IMR-90 (cell line): ENCODE results near the gene AGMO. TPM values are rescaled to one million over a fixed set of nuclear protein-coding genes. Genes with fewer than 3 reads are reported as not detected.

Experiments
- ATAC-seq: fragments of 200-7000 bp; cut with Tn5 transposase; 2 replicates; pipeline ENCODE4 v1.9.1; 2020; ENCODE audit warnings: low read depth, mild to moderate bottlenecking, moderate library complexity
- BruUV-seq: library from RNA; stranded (reverse); fragments of 400-500 nt; replicated peaks from 2 replicates; lab custom pipeline; 2021; lab: Mats Ljungman, UMichigan
- CTCF ChIA-PET: fragments of 300-600 bp; formaldehyde crosslinking; extraction: SDS; loops from one replicate; lab custom pipeline; 2021; ENCODE audit warnings: antibody characterized with exemption; lab: Yijun Ruan, JAX
- POLR2A ChIA-PET: fragments of 300-600 bp; sonication (Branson Sonifier 250); formaldehyde crosslinking; loops from one replicate; lab custom pipeline; 2022; ENCODE audit warnings: antibody characterized with exemption; ENCODE audit not compliant: unreplicated experiment; lab: Charles Lee
- DNase-seq: peaks from one replicate; pipeline ENCODE4 v3.0.0; 2013
- H2AFZ ChIP-seq: replicated peaks from 2 replicates; pipeline ENCODE3; 2013; ENCODE audit warnings: low read length, mild to moderate bottlenecking; ENCODE audit not compliant: poor library complexity
- H2AK5ac ChIP-seq: 2 replicates; pipeline ENCODE4 v1.6.1; 2013; ENCODE audit warnings: low read depth, low read length, inconsistent platforms
- H2AK9ac ChIP-seq: replicated peaks from 2 replicates; pipeline ENCODE3; 2013; ENCODE audit warnings: mild to moderate bottlenecking, low read depth, low read length, moderate library complexity; ENCODE audit not compliant: poor library complexity
- H2BK120ac ChIP-seq: 2 replicates; pipeline ENCODE4 v1.6.1; 2013; ENCODE audit warnings: low read depth, low read length, inconsistent platforms
- H2BK15ac ChIP-seq: 3 replicates; pipeline ENCODE4 v1.6.1; 2013; ENCODE audit warnings: low read depth, low read length, inconsistent platforms
- H2BK20ac ChIP-seq: 2 replicates; pipeline ENCODE4 v1.6.1; 2013; ENCODE audit warnings: low read depth, mild to moderate bottlenecking, inconsistent platforms, low read length, moderate library complexity
- H2BK5ac ChIP-seq: 2 replicates; pipeline ENCODE4 v1.6.1; 2013; ENCODE audit warnings: mild to moderate bottlenecking, low read depth, low read length, inconsistent platforms; ENCODE audit not compliant: poor library complexity, severe bottlenecking
- H3K14ac ChIP-seq: replicated peaks from 2 replicates; pipeline ENCODE4 v1.6.1; 2013; ENCODE audit warnings: low read depth, low read length, inconsistent platforms
- H3K18ac ChIP-seq: 2 replicates; pipeline ENCODE4 v1.6.1; 2013; ENCODE audit warnings: low read depth, low read length, control low read depth
- H3K23ac ChIP-seq: 2 replicates; pipeline ENCODE4 v1.6.1; 2013; ENCODE audit warnings: low read depth, low read length, inconsistent platforms
- H3K27ac ChIP-seq: 2 replicates; pipeline ENCODE4 v1.5.1; 2013; ENCODE audit warnings: mild to moderate bottlenecking, control low read depth, low read length; ENCODE audit not compliant: insufficient read depth
- H3K27me3 ChIP-seq: 2 replicates; pipeline ENCODE4 v1.6.1; 2013; ENCODE audit warnings: low read length; ENCODE audit not compliant: control insufficient read depth, insufficient read depth
- H3K36me3 ChIP-seq: 2 replicates; pipeline ENCODE4 v1.6.1; 2013; ENCODE audit warnings: low read length, mixed read lengths; ENCODE audit not compliant: control insufficient read depth, insufficient read depth
- H3K4ac ChIP-seq: 2 replicates; pipeline ENCODE4 v1.6.1; 2013; ENCODE audit warnings: low read depth, low read length, inconsistent platforms
- H3K4me1 ChIP-seq: 2 replicates; pipeline ENCODE4 v1.6.1; 2013; ENCODE audit warnings: low read length, mixed read lengths; ENCODE audit not compliant: control insufficient read depth, insufficient read depth
- H3K4me2 ChIP-seq: 2 replicates; pipeline ENCODE4 v1.6.1; 2013; ENCODE audit warnings: low read depth, mild to moderate bottlenecking, control low read depth, low read length, moderate library complexity
- H3K4me3 ChIP-seq: 2 replicates; pipeline ENCODE4 v1.5.1; 2013; ENCODE audit warnings: low read depth, mild to moderate bottlenecking, control low read depth, low read length, moderate library complexity; ENCODE audit not compliant: insufficient read depth
- H3K56ac ChIP-seq: 2 replicates; pipeline ENCODE4 v1.6.1; 2013; ENCODE audit warnings: low read length, inconsistent platforms; ENCODE audit not compliant: insufficient read depth; ENCODE audit errors: extremely low read depth
- H3K79me1 ChIP-seq, 2 experiments: 2 replicates each; pipeline ENCODE4 v1.6.1; 2013; ENCODE audit warnings: low read length in 2 of 2, inconsistent platforms in 1 of 2, low read depth in 1 of 2
- H3K9ac ChIP-seq: 2 replicates; pipeline ENCODE4 v1.6.1; 2013; ENCODE audit warnings: low read depth, low read length, control low read depth
- H3K9me1 ChIP-seq: 2 replicates; pipeline ENCODE4 v1.6.1; 2013; ENCODE audit warnings: low read length, inconsistent platforms; ENCODE audit not compliant: insufficient read depth
- H3K9me3 ChIP-seq: 2 replicates; pipeline ENCODE4 v1.6.1; 2013; ENCODE audit warnings: low read length; ENCODE audit not compliant: control insufficient read depth, insufficient read depth
- H4K20me1 ChIP-seq: 2 replicates; pipeline ENCODE4 v1.6.1; 2013; ENCODE audit warnings: low read length, inconsistent platforms; ENCODE audit not compliant: insufficient read depth
- H4K5ac ChIP-seq: 2 replicates; pipeline ENCODE4 v1.6.1; 2013; ENCODE audit warnings: mild to moderate bottlenecking, low read depth, low read length, control low read depth
- H4K8ac ChIP-seq, 2 experiments: 2 replicates each; pipeline ENCODE4 v1.6.1; 2013; ENCODE audit warnings: low read depth in 2 of 2, low read length in 2 of 2, control low read depth in 1 of 2, inconsistent platforms in 1 of 2
- H4K91ac ChIP-seq: 2 replicates; pipeline ENCODE4 v1.6.1; 2013; ENCODE audit warnings: low read depth, low read length, inconsistent platforms; ENCODE audit not compliant: insufficient read depth
- CEBPB ChIP-seq: IDR thresholded peaks from 2 replicates; pipeline ENCODE4 v1.6.1; 2012; ENCODE audit warnings: low read depth, low read length, improper control_type of control experiment
- WGBS, 2 experiments: methylation state at CpG; one replicate each; pipeline versions ENCODE4 v1.1.5 to v1.1.7; 2013; ENCODE audit warnings: missing lambda C conversion rate in 2 of 2; ENCODE audit not compliant: insufficient read length in 1 of 2; ENCODE audit errors: extremely low coverage in 2 of 2; 5-methylcytosine and 5-hydroxymethylcytosine counted together
- dilution Hi-C: fragments of 300-500 bp; cut with HindIII; formaldehyde crosslinking; loops from one replicate; pipeline ENCODE4 v1.14.3; 2018; ENCODE audit warnings: low sequenced_read_pairs; ENCODE audit not compliant: unreplicated experiment
- in situ Hi-C: fragments of 300-500 bp; cut with MboI; formaldehyde crosslinking; loops from 3 replicates; pipeline ENCODE4 v1.14.3; 2019; ENCODE audit warnings: low sequenced_read_pairs, inconsistent platforms, mixed read lengths
- intact Hi-C: fragments of 100-400 bp; cut with micrococcal nuclease; formaldehyde crosslinking; loops from 2 replicates; pipeline ENCODE4 v1.10.0; 2022
- polyA plus RNA-seq, 3 experiments: library from polyadenylated mRNA; depleted of rRNA; stranded (reverse); fragments of >200 nt; gene quantifications; 2 replicates each; pipeline ENCODE4 v1.2.3, GENCODE V29; 2012; ENCODE audit warnings: low replicate concordance in 1 of 3
- total RNA-seq: library from RNA; depleted of rRNA; stranded (reverse); fragments of >200 nt; gene quantifications from 2 replicates; pipeline ENCODE4 v1.2.3, GENCODE V29; 2012

AGMO gene
- total and polyA plus RNA-seq, 2 of the 4 experiments (the other 2 are of a cell fraction) = not detected

GRCh38 chr7:15176089-15176488 is 385.7 kb downstream of the AGMO start:
- H3K14ac ChIP-seq = no peak overlapping the region
- H3K79me1 ChIP-seq = no peaks in the 10 kb centered on the region
- no peak overlapping the region for H2AK9ac ChIP-seq
- no peak overlapping the region for H3K4ac ChIP-seq
- CTCF ChIA-PET = no interaction called here
- H3K9ac ChIP-seq = no peak overlapping the region
- no peak overlapping the region for H4K8ac ChIP-seq
- no peak overlapping the region for H2BK15ac ChIP-seq
- no CpG with 5 or more reads among the region's 4 CpGs for WGBS, 2 experiments
- H2BK120ac ChIP-seq = no peak overlapping the region
- no peak overlapping the region for H4K91ac ChIP-seq
- no peak overlapping the region for H3K23ac ChIP-seq
- dilution Hi-C loops = no loop called here
- no peak overlapping the region for H4K5ac ChIP-seq
- H3K27me3 ChIP-seq = no peaks in the 10 kb centered on the region
- H3K4me3 ChIP-seq = no peak overlapping the region
- ATAC-seq (no peak), DNase-seq (no peak)
- H3K56ac ChIP-seq = no peak overlapping the region
- H4K20me1 ChIP-seq = no peaks in the 10 kb centered on the region
- intact Hi-C loops = no loop called here
- no peak overlapping the region for H3K27ac ChIP-seq
- POLR2A ChIA-PET = no interaction called here
- no peak overlapping the region for H2AK5ac ChIP-seq
- H3K9me3 ChIP-seq = no peaks in the 10 kb centered on the region; the same call in 1 of the 2 replicates
- in situ Hi-C loops = no loop called here
- H2AFZ ChIP-seq = no peak overlapping the region
- H3K4me1 ChIP-seq = no peaks in the 10 kb centered on the region
- no peaks in the 10 kb centered on the region for H3K9me1 ChIP-seq
- H3K18ac ChIP-seq = no peak overlapping the region
- BruUV-seq = no TSS peak
- H2BK20ac ChIP-seq = no peak overlapping the region
- no peak overlapping the region for H2BK5ac ChIP-seq
- no peaks in the 10 kb centered on the region for H3K36me3 ChIP-seq
- no peak overlapping the region for H3K4me2 ChIP-seq
- no peak for TF ChIP-seq CEBPB
